DND-41 (cell line): ENCODE measurements around the gene NINL.

Source experiments
- ATAC-seq: fragments of 200-7000 bp; cut with Tn5 transposase; 3 replicates; pipeline ENCODE4 v1.9.1; 2021; ENCODE audit warnings: low read depth; ENCODE audit not compliant: insufficient read depth
- DNase-seq: peaks from one replicate; pipeline ENCODE4 v3.0.0-alpha.2; 2020
- H2AFZ ChIP-seq: 2 replicates; pipeline ENCODE4 v1.6.0; 2012; ENCODE audit warnings: low read depth, low read length
- H3K27ac ChIP-seq: 2 replicates; pipeline ENCODE4 v1.5.1; 2012; ENCODE audit warnings: low read length, inconsistent platforms
- H3K27me3 ChIP-seq: fragments of 200-600 bp; sonication (generic); 2 replicates; pipeline ENCODE4 v1.6.0; 2012; ENCODE audit warnings: low read length, mild to moderate bottlenecking, inconsistent platforms; ENCODE audit not compliant: insufficient read depth, poor library complexity
- H3K36me3 ChIP-seq: 2 replicates; pipeline ENCODE4 v1.5.1; 2012; ENCODE audit warnings: low read length, inconsistent platforms; ENCODE audit not compliant: insufficient read depth
- H3K4me1 ChIP-seq: 2 replicates; pipeline ENCODE4 v1.5.1; 2012; ENCODE audit warnings: mild to moderate bottlenecking, low read length; ENCODE audit not compliant: insufficient read depth
- H3K4me2 ChIP-seq: 2 replicates; pipeline ENCODE4 v1.6.0; 2012; ENCODE audit warnings: mild to moderate bottlenecking, moderate library complexity, low read length, inconsistent platforms; ENCODE audit not compliant: insufficient read depth
- H3K4me3 ChIP-seq, 2 experiments: fragments of 200-600 bp in 1 of 2; shearing (Covaris generic) in 1 of 2; 2 replicates each; pipeline ENCODE4 v1.5.1; 2012 to 2016; ENCODE audit warnings: inconsistent platforms in 2 of 2, low read length in 2 of 2, mild to moderate bottlenecking in 2 of 2, low read depth in 1 of 2, moderate library complexity in 1 of 2
- H3K79me2 ChIP-seq: 2 replicates; pipeline ENCODE4 v1.6.0; 2012; ENCODE audit warnings: low read length, inconsistent platforms; ENCODE audit not compliant: insufficient read depth
- H3K9ac ChIP-seq: 2 replicates; pipeline ENCODE4 v1.6.0; 2012; ENCODE audit warnings: low read depth, mild to moderate bottlenecking, inconsistent platforms, low read length, moderate library complexity
- H3K9me3 ChIP-seq: 2 replicates; pipeline ENCODE4 v1.5.1; 2012; ENCODE audit warnings: low read length, moderate library complexity, mild to moderate bottlenecking, inconsistent platforms; ENCODE audit not compliant: insufficient read depth, severe bottlenecking
- H4K20me1 ChIP-seq: 2 replicates; pipeline ENCODE4 v1.6.0; 2012; ENCODE audit warnings: low read length; ENCODE audit not compliant: insufficient read depth
- EZH2 ChIP-seq: IDR thresholded peaks from 3 replicates; pipeline ENCODE4 v1.6.1; 2012; ENCODE audit warnings: borderline replicate concordance, low read depth, mild to moderate bottlenecking, moderate library complexity, low read length, inconsistent platforms; ENCODE audit not compliant: severe bottlenecking
- TF ChIP-seq, protein P1 (sequence below): IDR thresholded peaks from 2 replicates; pipeline ENCODE4 v1.5.1; 2012; ENCODE audit warnings: borderline replicate concordance, low read length, moderate library complexity, mild to moderate bottlenecking; ENCODE audit not compliant: poor library complexity, severe bottlenecking; ENCODE audit errors: extremely low read depth

Gene NINL

DNA sequence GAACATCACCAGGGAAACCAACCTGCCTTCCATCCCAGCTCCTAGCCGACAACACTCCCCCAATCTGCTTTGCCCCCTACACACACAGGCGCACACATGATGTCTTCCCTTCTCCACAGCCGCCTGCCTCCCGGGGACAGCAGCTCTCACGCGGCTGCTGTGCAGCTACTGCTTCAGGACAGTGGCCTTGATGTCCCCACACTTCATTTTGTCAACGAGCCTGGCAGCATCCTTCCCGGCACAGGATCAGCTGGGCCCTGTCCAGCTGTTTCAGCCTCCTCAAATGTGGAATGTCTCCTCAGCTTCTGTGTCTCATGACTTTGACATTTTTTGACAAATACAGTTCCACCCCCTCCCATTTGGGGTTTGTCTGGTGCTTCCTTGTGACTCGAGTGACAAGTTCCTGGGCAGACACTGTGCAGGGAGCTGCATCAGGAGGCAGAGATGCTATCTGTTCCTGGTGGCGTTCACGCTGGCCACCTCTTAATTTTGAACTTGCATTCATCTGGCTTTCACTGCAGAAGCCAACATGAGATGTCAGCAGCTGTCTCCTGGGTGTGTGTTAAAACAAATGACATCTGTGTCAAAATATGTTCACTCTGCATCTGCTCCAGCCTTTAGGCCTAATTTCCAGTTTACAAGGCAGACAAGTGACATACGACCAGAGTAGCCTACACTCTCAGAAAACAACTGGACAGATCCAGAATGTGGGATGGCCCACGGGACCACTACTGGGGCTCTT lies 120.7 kb downstream of the NINL start:
- H3K4me2 ChIP-seq: no peak overlapping the region
- no peaks in the 10 kb centered on the region for H3K27me3 ChIP-seq
- no peak overlapping the region for H2AFZ ChIP-seq
- DNase-seq (no peak), ATAC-seq (no peak)
- H3K4me1 ChIP-seq: no peaks in the 10 kb centered on the region
- H3K9me3 ChIP-seq: no peaks in the 10 kb centered on the region
- H3K36me3 ChIP-seq: peaks cover 69% of the 10 kb centered on the region
- no peak overlapping the region for H3K4me3 ChIP-seq
- H3K27ac ChIP-seq: no peak overlapping the region
- no peak overlapping the region for H3K9ac ChIP-seq
- no peaks in the 10 kb centered on the region for H4K20me1 ChIP-seq
- TF ChIP-seq EZH2: no peak
- TF ChIP-seq, protein P1, sequence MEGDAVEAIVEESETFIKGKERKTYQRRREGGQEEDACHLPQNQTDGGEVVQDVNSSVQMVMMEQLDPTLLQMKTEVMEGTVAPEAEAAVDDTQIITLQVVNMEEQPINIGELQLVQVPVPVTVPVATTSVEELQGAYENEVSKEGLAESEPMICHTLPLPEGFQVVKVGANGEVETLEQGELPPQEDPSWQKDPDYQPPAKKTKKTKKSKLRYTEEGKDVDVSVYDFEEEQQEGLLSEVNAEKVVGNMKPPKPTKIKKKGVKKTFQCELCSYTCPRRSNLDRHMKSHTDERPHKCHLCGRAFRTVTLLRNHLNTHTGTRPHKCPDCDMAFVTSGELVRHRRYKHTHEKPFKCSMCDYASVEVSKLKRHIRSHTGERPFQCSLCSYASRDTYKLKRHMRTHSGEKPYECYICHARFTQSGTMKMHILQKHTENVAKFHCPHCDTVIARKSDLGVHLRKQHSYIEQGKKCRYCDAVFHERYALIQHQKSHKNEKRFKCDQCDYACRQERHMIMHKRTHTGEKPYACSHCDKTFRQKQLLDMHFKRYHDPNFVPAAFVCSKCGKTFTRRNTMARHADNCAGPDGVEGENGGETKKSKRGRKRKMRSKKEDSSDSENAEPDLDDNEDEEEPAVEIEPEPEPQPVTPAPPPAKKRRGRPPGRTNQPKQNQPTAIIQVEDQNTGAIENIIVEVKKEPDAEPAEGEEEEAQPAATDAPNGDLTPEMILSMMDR: no peak
- no peaks in the 10 kb centered on the region for H3K79me2 ChIP-seq

DNA sequence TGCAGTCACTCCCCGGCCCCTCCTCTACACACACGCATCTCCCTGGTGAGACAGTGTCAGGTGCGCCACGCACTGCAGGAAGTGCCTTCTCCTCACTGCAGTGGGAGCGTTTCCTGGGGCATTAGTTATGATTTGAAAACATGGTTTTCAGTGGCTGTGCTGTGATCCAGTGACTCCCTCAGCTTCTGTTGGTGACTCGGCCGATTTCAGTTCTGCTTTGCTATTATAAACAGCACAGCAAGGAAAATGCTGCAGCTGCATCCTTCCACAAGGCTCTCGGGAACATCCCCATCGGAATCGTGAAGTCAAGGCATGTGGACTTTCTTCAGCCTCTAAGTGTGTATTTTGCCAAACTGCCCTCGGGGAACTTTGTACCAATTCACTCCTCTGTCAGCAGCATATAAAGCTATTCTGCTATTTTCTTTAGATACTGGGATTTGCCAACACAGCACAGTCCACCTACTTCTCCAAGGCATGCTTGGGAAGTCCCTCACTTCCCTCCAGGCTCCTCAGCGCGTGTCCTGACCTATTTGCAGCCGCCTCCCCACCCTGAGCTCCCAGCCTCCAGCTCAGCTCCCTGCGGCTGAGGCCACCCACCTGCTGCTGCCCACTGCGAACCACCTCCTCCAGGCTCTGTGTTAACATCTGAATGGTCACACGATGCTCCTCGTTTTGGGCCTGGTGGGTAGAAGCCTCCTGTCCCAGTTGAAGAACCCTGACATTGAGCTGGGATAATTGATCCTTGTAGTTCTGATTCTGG lies 123.4 kb downstream of the NINL start:
- Histone ChIP-seq H4K20me1 (no peaks in the 10 kb centered on the region), H3K4me3 (no peak overlapping the region), H3K4me2 (no peak overlapping the region), H3K36me3 (peaks cover 67% of the 10 kb centered on the region), H3K79me2 (no peaks in the 10 kb centered on the region), H2AFZ (no peak overlapping the region), H3K4me1 (no peaks in the 10 kb centered on the region), H3K27me3 (no peaks in the 10 kb centered on the region), H3K9me3 (no peaks in the 10 kb centered on the region), H3K9ac (no peak overlapping the region), H3K27ac (no peak overlapping the region)
- DNase-seq: no peak
- TF ChIP-seq, protein P1: no peak
- TF ChIP-seq EZH2: no peak
- ATAC-seq: peak; percentile 32; the same call in 1 of the 3 replicates

DNA sequence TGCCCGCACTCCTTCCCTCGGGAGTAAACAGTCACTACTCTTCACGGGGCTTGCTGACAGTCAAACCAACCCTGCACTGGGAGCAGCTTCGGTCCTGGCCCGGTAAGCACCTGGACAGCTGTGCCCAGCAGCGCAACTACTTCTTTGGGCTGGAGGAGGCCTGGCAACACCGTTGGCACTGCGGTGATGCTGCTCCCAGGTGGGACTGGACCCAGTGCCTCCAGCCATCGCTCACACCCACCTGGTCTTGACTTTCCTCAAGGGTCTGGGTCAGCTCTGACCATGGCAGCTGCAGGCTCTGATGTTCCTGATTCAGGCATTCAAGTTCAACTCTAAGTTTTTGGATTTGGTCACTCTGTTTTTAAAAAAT lies 124.1 kb downstream of the NINL start:
- Histone ChIP-seq H3K4me3 (no peak overlapping the region), H3K36me3 (peaks cover 64% of the 10 kb centered on the region), H3K27me3 (no peaks in the 10 kb centered on the region), H4K20me1 (no peaks in the 10 kb centered on the region), H3K27ac (no peak overlapping the region), H3K4me1 (no peaks in the 10 kb centered on the region), H3K9me3 (no peaks in the 10 kb centered on the region), H2AFZ (no peak overlapping the region), H3K9ac (no peak overlapping the region), H3K4me2 (no peak overlapping the region), H3K79me2 (no peaks in the 10 kb centered on the region)
- DNase-seq: no peak
- no peak for TF ChIP-seq EZH2
- TF ChIP-seq, protein P1: no peak
- ATAC-seq: no peak
